Spleen (tissue), 7 donors: Measurements from ENCODE around the gene HHAT.

ENCODE experiments used
- POLR2A ChIP-seq, 3 donors: fragments of 450-650 bp; IDR thresholded peaks; one replicate each; pipeline ENCODE4 v1.5.1; 2017; ENCODE audit warnings: antibody characterized with exemption in 3 of 3, mild to moderate bottlenecking in 1 of 3
- POLR2AphosphoS5 ChIP-seq, 3 donors: sonication (generic); formaldehyde crosslinking; IDR thresholded peaks; one replicate each; pipeline ENCODE4 v1.5.1; 2017; ENCODE audit warnings: antibody characterized with exemption in 3 of 3
- TF ChIP-seq, protein P1 (sequence below), 11 experiments: fragments of 200-600 bp in 7 of 11; fragments of 450-650 bp in 4 of 11; sonication (generic) in 4 of 11; IDR thresholded peaks in 8 of 11; conservative IDR thresholded peaks in 3 of 11; 1 replicate in 7 of 11; 2 replicates in 4 of 11; pipeline versions ENCODE4 v1.4.0 to v1.8.0; 2016 to 2021; ENCODE audit warnings: antibody characterized with exemption in 11 of 11, inconsistent platforms in 4 of 11, mild to moderate bottlenecking in 1 of 11
- donor health status: DM: no; HTN: no; CAD: no; lungs with moderate emphysema.
- donor health status: DM: no; HTN: no; CAD: no.
- donor health status: DM: no; HTN: no; CAD: no.

DNA sequence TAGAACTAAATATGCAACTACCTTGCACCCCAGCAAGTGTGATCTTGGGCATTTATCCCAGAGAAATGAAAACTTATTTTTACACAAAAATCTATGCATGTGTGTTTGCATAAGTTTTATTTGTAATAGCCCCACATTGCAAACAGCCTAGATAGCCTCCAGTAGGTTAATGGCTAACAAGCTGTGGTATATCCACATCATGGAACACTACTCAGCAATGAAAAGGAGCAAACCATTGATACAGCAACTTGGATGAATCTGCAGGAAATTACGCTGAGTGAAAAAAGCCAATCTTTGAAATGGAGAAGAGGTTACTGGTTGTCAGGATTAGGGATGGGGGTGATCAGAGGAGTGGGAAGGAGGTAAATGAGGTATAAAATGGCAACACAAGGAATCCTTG lies 67.8 kb downstream of the HHAT start:
- TF ChIP-seq, protein P1, sequence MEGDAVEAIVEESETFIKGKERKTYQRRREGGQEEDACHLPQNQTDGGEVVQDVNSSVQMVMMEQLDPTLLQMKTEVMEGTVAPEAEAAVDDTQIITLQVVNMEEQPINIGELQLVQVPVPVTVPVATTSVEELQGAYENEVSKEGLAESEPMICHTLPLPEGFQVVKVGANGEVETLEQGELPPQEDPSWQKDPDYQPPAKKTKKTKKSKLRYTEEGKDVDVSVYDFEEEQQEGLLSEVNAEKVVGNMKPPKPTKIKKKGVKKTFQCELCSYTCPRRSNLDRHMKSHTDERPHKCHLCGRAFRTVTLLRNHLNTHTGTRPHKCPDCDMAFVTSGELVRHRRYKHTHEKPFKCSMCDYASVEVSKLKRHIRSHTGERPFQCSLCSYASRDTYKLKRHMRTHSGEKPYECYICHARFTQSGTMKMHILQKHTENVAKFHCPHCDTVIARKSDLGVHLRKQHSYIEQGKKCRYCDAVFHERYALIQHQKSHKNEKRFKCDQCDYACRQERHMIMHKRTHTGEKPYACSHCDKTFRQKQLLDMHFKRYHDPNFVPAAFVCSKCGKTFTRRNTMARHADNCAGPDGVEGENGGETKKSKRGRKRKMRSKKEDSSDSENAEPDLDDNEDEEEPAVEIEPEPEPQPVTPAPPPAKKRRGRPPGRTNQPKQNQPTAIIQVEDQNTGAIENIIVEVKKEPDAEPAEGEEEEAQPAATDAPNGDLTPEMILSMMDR (IDR thresholded peaks at IDR 0.05 in 8 of 11, conservative IDR thresholded peaks at IDR 0.05 in 3 of 11): no peak
- TF ChIP-seq POLR2A (IDR thresholded peaks at IDR 0.05): no peak
- TF ChIP-seq POLR2AphosphoS5 (IDR thresholded peaks at IDR 0.05): no peak
